GM19452 (cell line): ENCODE data around the gene ZNF468.
A peak's percentile ranks its signal among the peaks of the same experiment; 100 is the strongest.
"Not testable (repeated sequence)": the region's sequence is repeated elsewhere in the genome, so short reads cannot be mapped to it uniquely, and the experiment has no call there.

ENCODE experiments used
- ATAC-seq: cut with Tn5 transposase; IDR thresholded peaks from one replicate; pipeline ENCODE4 v1.9.1; 2021; ENCODE audit not compliant: unreplicated experiment

ZNF468 gene

DNA sequence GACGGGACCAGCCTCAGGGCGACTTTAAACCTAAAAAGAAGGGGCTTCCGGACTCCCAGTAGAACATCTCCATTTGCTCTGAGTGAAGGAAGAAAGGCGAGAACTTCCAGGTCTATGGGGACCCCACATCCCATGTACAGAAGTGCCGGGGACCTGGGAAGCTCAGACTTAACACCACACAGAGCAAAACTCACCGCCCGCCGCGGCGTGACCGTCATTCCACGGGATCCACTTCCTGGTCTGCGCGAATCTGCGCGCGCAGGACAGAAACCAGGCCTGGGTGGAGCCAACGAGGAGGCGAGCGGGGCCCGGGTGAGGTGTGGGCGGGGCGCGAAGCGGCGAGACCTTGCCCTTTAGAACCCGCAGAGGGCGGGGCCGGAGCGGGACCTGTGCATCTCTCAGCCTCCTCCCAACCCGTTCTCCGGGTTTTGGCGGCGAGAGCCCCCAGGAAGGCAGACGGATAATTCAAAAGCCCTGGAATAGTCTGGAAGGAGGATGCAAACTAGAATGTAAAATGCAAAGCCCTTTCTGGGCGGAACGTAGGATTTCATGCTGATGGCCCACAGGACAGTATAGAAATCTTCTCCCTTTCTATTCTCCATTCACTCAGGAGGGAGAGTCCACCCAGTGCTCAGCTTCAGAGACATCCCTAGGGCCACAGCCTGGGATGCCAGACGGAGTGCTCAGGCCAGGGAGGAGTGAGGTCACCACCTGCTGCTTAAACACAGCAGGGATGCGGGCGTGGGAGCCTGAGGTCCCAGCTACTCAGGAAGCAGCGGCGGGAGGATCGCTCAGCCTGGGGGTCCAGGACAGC lies at the start of gene ZNF468:
Gene ZNF468 (minus strand): TSS at position 242 of the 814 bp plus-strand sequence. CDS start 3,347 bp downstream, outside the sequence.
- ATAC-seq, result peak; percentile 93

DNA sequence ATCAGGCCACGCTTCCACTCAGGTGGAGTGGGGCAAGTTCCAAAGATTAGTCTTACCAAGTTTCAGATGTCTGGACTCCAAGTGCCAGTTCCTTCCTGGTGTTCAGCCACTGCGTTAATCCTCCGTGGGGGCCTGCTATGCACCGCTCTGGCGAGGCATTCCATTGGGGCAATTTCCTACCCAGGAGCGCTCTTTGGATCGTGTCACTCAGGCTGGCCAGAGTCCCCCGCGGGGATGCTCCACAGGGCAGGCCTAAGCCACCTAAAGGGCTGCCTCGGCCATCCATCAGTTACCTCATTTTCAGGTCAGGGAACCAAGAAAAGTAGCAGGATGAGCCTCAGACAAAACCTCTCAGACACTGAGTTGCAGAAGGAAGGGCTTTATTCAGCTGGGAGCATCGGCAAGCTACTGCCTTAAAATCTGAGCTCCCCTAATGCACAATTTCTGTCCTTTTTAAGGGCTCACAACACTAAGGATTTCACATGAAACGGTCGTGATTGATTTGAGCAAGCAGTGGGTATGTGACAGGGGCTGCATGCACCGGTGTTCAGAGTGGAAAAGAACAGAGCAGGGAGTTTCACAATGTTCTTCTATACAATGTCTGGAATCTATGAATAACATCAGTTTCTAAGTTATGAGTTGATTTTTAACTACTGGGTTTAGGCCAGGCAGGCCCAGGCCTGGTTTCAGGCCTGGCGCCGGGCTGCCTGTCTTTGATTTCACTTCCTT lies 46.8 kb upstream of the ZNF468 start:
- not testable (repeated sequence) for ATAC-seq

DNA sequence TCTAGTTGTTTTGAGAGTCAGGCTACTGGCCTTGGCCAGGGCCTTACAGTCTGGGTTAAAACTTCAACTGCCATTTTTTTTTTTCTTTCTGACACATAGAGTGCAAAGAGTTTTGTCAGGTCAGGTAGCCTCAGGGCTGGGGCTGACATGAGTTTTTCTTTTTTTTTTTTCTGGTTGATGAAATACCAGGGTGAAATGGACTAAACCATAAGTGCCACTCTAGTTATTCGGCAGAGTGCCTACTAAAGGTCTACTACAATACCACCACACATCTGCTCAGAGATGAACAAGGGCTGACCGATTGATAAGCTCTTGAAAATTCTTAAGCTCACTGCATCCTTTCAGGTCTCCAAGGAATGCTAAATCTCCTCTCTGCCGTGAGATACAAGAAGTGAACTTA lies 44.4 kb upstream of the ZNF468 start:
- no peak for ATAC-seq

DNA sequence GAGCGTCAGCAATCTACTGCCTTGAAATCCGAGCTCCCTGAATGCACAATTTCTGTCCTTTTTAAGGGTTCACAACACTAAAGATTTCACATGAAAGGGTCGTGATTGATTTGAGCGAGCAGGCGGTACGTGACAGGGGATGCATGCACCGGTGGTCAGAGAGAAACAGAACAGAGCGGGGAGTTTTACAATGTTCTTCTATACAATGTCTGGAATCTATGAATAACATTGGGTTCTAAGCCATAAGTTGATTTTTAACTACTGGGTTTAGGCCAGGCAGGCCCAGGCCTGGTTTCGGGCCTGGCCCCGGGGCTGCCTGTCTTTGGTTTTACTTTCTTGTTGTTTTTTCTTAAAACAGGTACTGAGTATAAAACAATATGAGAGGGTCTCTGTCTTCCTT lies 41.2 kb upstream of the ZNF468 start:
- ATAC-seq, result not testable (repeated sequence)

DNA sequence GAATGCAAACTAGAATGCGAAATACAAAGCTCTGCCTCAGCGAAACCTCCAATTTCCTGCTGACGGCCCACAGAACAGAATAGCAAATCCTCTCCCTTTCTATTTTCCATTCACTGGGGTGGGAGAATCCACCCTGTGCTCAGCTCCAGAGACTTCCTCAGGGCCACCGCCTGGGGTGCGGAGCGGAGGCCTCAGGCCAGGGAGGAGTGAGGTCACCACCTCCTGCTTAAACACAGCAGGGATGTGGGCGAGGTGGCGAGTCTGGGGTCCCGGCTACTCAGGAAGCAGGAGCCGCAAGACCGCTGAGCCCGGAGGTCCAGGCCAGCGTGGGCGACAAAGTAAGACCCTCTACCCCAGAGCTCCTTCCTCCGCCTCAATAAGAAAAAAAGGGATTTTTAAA lies 40.7 kb upstream of the ZNF468 start:
- ATAC-seq, result no peak

DNA sequence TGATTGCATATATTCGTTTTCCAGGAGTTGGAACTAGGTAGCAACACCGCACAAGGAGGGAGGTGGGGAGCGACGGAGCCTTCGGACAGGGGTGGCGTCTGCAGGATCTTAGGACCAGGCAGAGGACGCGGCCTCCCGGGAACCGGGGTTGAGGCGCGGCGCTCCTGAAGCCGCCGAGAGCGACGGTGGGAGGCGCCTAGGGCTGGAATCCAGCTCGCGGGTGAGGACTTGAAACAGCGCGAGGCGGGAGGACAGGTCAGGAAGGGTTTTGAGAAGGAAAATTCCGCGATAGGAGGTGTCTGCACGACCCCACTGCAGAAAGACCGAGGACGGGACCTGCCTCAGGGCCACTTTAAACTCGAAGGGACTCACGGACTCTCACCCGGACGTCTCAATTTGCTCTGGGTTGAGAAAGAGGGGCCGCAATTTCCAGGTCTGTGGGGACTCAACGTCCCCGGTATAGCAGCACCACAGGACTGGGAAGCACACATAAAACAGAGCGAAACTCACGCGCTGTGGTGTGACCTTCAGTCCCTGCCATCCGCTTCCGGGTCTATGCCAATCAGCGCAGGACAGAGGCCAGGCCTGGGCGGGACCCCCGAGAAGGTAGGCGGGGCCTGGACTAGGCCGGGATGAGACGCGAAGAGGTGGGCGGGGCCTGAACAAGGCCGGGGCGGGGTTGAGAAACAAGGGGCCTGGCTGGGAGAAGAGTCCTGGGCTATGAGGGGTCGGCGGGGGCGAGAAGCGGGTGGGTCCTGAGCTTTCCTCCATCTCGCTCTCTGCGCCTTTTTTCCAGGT lies 39.9 kb upstream of the ZNF468 start, which contains the start of gene ZNF320:
Gene ZNF320 (minus strand): TSS at position 498 of the 798 bp plus-strand sequence. CDS start 7,380 bp downstream, outside the sequence.
- peak; percentile 100 for ATAC-seq

DNA sequence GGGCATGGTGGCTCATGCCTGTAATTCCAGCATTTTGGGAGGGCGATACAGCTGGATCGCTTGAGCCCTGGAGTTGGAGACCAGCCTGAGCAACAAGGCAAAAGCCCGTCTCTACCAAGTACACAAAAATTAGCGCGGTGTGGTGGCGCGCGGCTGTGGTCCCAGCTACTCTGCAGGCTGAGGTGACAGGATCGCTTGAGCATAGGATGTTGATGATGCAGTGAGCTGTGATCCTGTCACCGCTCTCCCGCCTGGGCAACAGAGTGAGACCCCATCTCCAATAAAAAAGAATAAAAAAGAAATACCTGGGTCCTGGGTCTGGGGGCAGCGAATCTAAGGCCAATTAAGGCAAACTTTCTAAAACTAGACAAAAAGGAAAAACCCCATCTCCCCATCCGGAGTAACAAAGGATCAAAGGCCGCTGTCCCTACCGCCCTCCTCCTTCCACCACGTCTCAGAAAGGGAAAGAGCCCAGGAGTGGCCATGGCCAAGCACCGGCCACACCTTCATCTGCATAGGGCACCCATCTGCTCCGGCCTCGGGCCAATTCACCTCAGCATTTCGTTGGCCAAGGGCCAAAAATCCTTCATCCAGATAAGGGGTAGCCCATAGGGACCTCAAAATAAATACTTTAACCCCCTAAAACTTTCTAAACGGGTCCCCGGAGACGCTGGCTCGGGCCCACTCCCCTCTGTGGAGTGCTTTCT lies 39.2 kb upstream of the ZNF468 start:
- no peak for ATAC-seq

DNA sequence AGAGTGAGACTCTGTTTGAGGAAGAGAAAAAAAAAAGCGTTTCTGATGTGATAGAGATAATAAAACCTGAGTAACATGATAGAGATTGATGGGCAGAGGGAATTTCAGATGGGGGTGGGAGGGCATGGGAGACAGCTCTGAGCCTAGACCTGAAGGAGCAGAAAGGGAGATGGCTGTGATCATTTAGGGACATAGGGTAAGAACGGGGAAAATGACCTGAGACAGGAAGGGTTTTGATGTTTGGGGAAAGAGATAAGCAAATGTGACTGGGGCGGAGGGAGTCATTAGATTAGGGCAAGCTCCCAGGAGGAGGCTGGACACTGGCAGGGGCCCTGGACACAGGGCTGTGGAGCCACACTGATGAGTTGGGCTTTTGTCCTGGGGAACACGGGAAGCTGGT lies 33.9 kb upstream of the ZNF468 start:
- ATAC-seq, result no peak

DNA sequence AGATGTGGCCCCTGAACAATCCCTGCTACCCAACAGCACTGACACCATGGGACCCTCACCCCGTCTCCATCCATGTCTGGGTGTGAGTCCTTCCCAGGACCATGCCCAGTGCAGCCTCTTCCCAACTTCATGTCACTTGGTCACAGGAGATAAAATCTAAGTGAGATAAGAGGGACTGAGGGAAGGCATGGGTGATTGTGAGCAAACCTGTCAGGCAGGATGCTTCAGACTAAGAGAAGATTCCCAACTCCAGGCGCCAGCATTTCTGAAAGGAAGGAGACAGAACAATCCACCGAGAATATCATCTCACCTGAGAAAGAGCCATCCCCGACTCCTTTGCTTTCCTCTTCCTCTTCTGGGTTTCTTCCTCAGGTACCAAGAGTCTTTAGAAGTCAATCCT lies 32.5 kb upstream of the ZNF468 start:
- ATAC-seq, result no peak

DNA sequence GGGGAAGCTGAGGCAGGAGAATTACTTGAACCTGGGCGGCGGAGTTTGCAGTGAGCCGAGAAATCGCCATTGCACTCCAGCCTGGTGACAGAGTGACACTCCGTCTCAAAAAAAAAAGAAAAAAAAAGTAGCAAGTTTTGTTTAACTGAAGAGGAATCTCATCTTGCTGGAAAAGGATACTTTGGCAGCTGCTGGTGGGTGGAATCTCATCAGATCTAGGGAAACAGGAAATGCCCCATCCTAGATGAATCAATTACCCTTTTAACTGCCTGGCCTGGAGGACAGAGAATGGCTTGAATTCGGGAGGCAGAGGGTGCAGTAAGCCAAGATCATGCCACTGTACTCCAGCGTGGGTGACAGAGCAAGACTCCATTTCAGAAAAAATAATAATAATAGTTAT lies 31.7 kb upstream of the ZNF468 start:
- no peak for ATAC-seq

DNA sequence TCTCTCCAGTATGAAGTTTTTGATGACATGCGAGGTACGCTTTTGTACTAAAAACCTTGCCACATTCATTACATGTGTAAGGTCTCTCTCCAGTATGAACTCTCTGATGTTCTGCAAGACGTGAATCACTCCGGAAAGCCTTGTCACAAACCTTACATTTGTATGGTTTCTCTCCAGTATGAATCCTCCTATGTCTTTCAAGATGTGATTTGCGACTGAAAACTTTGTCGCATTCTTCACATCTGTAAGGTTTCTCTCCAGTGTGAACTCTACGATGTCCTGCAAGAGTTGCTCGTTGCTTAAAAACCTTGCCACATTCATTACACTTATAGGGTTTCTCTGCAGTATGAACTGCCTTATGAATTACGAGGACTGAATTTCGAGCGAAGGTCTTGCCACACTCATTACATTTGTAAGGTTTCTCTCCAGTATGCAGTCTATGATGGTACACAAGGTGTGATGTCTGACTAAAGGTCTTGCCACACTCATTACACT lies 23.5 kb upstream of the ZNF468 start:
- no peak for ATAC-seq

DNA sequence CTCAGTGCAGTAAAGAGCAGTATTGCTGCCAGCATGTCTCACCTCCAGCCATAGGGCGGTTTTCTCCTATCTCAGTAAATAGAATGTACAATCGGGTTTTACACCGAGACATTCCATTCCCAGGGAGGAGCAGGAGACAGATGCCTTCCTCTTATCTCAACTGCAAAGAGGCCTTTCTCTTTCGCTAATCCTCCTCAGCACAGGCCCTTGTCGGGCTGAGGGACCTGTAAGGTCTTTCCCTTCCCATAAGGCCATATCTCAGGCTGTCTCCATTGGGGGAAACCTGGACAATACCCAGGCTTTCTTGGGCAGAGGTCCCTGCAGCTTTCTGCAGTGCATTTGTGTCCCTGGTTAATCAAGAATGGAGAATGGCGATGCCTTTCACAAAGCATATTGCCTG lies 15.6 kb upstream of the ZNF468 start:
- ATAC-seq, result not testable (repeated sequence)

DNA sequence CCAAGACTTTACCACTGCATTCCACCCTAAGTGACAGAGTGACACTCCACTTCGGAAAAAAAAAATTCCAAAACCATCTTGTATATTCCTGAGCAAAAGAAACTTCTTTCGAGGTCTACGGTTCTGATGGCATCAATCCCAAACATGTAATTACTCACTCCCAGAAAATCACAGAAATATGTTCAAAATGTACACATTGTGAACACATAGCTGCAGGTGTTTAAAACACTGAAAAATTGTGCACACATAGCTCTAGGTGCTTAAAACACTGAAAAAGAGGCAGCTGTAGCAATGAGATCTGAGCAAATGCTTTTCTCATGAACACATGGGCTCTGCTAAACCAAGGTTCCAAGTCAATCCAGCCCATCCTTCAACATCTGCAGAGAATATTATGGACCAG lies 14.0 kb upstream of the ZNF468 start:
- no peak for ATAC-seq

DNA sequence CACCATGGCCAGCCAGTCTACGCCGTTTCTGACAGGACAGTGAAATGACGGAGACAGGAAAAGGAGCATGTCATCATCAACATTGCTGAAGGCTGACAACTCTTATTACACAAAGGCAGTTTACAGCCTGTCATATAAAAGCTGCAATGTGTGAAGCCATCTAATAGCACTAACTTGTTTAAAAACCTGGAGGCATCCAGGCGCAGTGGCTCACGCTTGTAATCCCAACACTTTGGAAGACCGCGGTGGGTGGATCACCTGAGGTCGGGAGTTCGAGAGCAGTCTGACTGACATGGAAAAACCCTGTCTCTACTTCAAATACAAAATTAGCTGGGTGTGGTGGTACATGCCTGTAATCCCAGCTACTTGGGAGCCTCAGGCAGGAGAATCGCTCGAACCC lies 10.6 kb upstream of the ZNF468 start:
- not testable (repeated sequence) for ATAC-seq

DNA sequence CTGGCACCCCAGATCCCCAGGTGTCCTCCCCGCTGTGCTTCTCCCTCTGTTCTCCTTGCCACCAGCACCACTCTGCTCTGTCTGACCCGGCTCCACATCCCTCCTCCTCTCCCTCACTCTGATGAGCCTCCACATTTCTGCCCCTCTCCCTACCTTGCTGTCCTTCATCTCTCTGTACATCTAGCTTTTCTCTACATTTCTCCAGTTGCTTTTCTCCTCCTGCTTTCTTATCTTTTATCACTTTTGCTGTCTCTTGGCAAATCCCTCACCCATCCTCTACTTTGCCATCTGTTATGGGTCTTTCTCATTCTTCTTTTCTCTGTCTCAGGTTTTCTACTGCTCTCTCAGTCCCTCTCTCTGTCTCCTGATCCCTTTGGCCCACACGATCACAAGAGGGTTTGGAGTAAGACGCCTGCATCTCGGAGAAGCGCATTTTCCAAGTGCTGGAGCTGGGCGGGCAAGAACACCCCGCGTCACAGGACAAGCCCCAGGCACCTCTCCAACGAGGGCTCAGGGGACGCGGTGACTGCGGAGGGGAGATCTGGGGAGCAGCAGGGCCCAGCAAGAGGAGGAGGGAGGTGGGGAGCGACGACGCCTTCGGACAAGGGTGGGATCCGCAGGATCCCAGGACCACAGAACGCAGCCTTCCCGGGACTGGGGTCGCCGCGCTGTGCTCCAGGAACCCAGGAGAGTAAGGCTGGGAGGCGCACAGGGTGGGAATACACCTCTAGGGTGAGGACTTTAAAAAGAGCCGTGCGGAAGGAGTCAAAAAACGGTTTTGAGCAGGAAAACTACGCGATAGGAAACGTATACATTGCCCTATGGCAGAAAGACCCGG lies 660 bp downstream of the ZNF468 start:
- ATAC-seq, result peak; percentile 23

DNA sequence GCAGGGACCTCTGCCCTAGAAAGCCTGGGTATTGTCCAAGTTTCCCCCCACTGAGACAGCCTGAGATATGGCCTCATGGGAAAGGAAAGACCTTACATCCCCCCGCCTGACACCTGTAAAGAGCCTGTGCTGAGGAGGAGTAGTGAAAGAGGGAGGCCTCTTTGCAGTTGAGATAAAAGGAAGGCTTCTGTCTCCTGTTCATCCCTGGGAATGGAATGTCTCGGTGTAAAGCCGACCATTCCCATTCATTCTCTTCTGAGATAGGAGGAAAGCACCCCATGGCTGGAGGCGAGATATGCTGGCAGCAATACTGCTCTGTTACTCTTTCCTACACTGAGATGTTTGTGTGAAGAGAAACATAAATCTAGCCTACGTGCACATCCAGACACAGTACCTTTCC lies 10.1 kb downstream of the ZNF468 start:
- ATAC-seq, result not testable (repeated sequence)

DNA sequence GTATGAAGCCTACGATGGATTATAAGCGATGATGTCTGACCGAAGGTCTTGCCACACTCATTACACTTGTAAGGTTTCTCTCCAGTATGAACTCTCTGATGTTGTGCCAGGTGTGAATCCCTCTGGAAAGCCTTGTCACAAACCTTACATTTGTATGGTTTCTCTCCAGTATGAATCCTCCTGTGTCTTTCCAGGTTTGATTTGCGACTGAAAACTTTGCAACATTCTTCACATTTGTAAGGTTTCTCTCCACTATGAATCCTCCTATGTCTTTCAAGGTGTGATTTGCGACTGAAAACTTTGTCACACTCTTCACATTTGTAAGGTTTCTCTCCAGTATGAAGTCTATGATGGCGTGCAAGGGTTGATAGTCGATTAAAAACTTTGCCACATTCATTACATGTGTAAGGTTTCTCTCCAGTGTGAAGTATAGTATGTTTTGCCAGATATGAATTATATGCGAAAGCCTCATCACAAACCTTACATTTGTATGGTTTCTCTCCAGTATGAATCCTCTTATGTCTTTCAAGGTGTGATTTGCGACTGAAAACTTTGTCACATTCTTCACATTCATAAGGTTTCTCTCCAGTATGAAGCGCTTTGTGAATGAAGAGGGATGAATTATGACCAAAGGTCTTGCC lies 16.5 kb downstream of the ZNF468 start:
- not testable (repeated sequence) for ATAC-seq

DNA sequence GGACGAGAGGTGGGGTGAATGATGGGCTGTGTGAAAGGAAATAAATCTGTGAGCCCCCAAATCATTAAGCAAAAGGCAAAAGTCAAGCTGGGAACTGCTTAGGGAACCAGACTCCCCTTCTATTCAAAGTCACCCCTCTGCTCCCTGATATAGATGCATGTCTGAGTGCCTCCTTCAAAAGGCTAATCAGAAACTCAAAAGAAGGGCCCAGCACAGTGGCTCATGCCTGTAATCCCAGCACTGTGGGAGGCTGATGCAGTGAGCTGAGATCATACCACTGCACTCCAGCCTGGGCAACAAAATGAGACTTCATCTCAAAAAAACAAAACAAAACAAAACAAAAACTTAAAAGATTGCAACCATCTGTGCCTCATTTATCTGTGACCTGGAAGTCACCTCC lies 23.1 kb downstream of the ZNF468 start:
- not testable (repeated sequence) for ATAC-seq

DNA sequence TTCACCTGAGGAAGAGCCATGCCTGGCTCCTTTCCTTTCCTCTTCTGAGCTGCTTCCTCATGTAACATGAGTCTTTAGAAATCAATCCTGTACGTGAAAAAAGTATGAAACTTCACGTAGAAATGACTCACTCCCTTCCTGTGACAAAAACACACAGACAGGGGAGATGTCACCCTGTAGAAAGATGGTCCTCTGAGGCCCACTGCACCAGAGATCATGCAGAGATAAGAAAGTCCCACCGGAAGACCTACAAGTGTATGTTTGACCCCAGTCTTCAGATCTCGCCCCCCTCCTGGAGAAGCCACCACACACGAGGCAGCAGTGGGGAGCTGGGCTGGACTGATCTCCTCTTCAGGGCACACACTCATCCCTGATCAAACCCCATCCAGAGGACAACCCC lies 23.9 kb downstream of the ZNF468 start:
- not testable (repeated sequence) for ATAC-seq
